ENCODE measurements around the gene MCTP2.
A peak's percentile ranks its signal among the peaks of the same experiment; 100 is the strongest.

Gene MCTP2

GRCh38 chr15:94230883-94231722 lies at the start of gene MCTP2:
TSS of gene MCTP2 (plus strand) at chr15:94231561. CDS start at chr15:94298266, 66,705 bp downstream.
- H3K27ac ChIP-seq: peak within 1 kb of the TSS; percentile 94
- peak; percentile 82 for DNase-seq (ENCODE audit: low read depth, low spot score)

GRCh38 chr15:94182883-94183282 lies 48.5 kb upstream of the MCTP2 start:
- no peak overlapping the region for H3K27ac ChIP-seq
- no peak for DNase-seq (ENCODE audit: low read depth, low spot score)

DNA sequence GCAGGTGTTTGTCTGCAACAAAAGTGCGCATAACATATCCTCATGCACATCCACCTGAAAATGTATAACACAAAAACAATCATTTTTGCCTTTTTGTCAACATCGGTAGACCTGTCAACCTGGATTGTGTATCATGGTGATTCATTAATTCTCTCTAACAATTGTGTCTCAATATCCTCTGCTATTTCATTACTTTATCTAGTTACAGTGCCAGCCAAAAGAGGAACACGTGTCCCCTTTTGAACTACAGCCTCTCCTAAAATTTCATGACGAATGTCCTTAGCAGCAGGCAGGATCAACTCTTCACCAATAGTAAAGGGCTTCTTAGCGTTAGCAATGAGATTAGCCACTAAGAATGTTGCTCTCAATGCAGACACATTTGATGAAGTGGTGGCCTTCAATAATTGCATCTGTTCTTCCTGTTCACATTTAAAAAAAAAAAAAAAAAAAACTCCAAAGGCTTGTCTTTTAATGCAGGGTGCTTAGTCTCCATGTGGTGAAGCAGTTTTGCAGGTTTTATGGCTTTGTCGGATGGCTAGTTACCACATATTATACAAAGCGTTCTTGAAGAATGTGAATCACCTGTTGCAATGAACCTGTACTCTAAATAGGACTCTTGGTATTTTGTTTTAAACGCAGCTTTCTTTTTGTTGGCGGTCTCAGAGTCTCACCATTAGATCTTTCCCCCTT lies 45.7 kb upstream of the MCTP2 start:
- H3K27ac ChIP-seq: no peak overlapping the region
- DNase-seq (ENCODE audit: low read depth, low spot score): no peak

GRCh38 chr15:94186770-94187331 lies 44.5 kb upstream of the MCTP2 start:
- no peak for DNase-seq (ENCODE audit: low read depth, low spot score)
- H3K27ac ChIP-seq: no peak overlapping the region

GRCh38 chr15:94193906-94194305 lies 37.5 kb upstream of the MCTP2 start:
- H3K27ac ChIP-seq: no peak overlapping the region
- DNase-seq (ENCODE audit: low read depth, low spot score): no peak

- H3K27ac ChIP-seq: no peak overlapping the region
- DNase-seq (ENCODE audit: low read depth, low spot score): no peak
These were observed 34.8 kb upstream of the MCTP2 start for GRCh38 chr15:94196531-94196930.

DNA sequence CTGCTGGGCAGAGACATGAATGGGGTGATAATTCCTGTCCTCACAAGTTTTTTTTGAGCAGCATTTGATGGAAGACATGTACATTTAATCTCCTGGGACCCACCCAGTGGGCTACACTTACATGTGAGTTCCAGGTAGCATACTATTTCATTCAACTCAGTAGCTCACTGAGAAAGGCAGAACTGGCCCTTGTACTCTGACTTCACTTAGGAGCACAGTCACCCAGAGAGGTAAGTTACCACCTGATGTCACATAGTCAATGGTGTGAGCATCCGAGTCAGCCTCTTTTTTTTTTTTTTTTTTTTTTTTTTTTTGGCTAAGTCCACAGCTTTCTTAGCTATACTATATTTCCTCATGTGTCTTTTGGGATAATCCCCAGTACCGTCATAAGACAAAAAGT lies 32.7 kb upstream of the MCTP2 start:
- H3K27ac ChIP-seq: no peak overlapping the region
- no peak for DNase-seq (ENCODE audit: low read depth, low spot score)

DNA sequence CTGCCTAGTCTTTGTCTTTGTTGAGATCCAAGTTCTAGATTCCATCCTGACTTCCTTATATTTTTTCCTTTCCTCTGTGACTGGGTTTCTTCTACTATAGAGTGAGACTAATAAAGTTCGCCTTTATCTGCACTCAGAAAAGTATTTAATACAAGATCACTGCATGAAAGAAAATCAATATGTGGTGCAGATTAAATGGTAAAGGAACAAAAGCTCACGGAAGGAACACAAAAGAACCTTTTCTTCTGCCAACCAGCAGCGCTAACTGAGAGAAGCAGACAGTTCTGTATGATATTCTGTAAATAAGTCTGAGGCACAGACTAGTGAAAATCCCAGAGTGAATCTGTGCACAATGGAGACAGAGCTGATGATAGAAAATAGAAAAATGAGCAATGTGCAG lies 31.6 kb upstream of the MCTP2 start:
- no peak overlapping the region for H3K27ac ChIP-seq
- no peak for DNase-seq (ENCODE audit: low read depth, low spot score)

DNA sequence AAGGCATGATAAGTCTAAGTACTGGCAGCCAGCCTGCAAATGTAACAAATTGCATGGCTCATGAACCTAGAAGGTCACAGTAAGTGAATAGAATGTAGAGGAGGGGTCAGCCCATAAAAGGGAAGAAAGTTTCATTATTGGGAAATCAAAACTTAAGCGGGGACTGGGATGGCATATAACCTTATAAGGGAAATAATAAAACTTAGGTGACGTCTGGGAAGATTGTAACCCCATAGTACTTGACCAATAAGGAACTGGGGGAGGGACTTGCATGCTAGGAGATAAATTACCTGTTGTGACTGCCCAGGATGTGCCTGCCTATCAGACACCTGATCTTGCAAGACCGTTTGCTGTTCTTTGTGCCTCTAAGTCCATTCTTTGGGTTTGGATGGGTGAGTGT lies 28.1 kb upstream of the MCTP2 start:
- H3K27ac ChIP-seq: no peak overlapping the region
- no peak for DNase-seq (ENCODE audit: low read depth, low spot score)

GRCh38 chr15:94205366-94205765 lies 26.0 kb upstream of the MCTP2 start:
- no peak for DNase-seq (ENCODE audit: low read depth, low spot score)
- H3K27ac ChIP-seq: no peak overlapping the region

DNA sequence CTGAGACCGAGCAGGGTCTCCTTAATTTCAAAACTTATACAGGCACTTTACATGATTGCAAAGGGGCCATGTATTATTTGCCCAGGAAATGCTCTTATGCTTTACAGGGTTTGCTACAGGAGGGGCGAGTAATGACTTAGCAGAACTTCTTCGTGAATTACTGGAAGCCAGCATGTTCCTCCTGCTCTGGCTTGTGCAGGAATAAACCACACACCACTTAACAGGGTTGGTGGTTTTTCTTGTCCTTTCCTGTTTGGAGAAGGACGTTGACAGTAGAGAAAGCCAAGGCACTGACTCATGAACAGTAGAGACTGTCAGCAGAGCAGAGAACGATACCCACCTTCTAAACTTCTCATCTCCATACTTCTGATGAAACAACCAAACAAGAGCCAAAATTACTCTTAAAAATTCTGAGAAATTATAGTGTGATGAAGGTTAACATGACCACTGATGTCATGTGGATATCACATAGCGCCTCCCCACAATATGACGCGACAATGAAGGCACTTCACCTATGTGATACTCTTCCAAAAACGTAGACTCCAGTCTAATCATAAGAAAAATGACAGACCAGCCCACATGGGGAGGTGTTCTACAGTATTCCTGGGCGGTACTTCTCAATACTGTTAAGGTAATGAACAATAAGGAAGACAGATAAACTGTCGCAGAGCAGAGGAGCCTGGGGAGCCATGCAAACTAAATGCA lies 24.7 kb upstream of the MCTP2 start:
- peak overlapping the region; percentile 40 for H3K27ac ChIP-seq
- peak; percentile 85 for DNase-seq (ENCODE audit: low read depth, low spot score)

GRCh38 chr15:94212291-94212690 lies 19.1 kb upstream of the MCTP2 start:
- no peak overlapping the region for H3K27ac ChIP-seq
- DNase-seq (ENCODE audit: low read depth, low spot score): no peak

- no peak overlapping the region for H3K27ac ChIP-seq
- DNase-seq (ENCODE audit: low read depth, low spot score): no peak
These were observed 5.7 kb upstream of the MCTP2 start for GRCh38 chr15:94225616-94226015.

DNA sequence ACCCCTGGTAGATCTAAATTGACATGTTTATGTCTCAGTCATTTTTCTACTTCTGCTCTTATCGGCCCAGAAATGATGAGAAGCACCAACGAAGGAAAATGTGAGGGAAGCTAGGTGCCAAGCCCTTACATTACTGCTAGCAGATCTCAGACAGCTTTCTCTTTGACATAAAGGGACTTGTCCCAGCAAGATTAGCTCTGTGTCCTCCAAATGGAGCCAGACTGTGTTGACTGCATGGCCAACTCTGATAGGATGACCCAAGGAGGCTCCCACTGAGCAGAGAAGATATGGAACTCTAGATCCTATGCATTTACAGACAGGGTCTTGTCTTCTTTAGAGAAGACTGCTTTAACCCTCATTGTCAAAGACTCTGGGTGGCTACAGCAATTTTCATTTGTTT lies 2.8 kb upstream of the MCTP2 start:
- DNase-seq (ENCODE audit: low read depth, low spot score): no peak
- H3K27ac ChIP-seq: peak overlapping the region; percentile 94

GRCh38 chr15:94229591-94230369 lies 1.6 kb upstream of the MCTP2 start:
- H3K27ac ChIP-seq: peak overlapping the region; percentile 94
- DNase-seq (ENCODE audit: low read depth, low spot score): peak; percentile 48

DNA sequence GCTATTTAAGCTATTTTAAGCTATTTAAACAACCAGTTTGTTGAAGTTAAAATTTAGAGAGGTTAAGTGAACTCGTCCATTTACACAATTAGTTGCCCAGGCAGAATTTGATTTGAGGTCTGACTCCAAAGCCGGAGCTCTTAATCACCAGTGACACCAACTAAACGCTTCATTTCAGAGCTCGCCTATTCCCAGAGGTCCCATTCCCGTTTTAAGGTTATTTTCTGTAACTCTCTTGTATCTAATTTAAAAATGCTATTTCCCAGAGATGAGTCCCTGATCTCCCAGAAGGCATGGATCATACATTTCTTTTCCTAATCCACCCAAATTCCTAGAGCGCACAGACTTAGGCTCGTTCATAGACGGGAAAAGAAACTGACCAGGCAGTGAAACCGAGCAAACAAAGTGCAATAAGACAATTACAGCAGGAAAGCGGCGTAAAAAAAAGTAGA lies 904 bp upstream of the MCTP2 start:
- H3K27ac ChIP-seq: peak overlapping the region; percentile 94
- no peak for DNase-seq (ENCODE audit: low read depth, low spot score)

DNA sequence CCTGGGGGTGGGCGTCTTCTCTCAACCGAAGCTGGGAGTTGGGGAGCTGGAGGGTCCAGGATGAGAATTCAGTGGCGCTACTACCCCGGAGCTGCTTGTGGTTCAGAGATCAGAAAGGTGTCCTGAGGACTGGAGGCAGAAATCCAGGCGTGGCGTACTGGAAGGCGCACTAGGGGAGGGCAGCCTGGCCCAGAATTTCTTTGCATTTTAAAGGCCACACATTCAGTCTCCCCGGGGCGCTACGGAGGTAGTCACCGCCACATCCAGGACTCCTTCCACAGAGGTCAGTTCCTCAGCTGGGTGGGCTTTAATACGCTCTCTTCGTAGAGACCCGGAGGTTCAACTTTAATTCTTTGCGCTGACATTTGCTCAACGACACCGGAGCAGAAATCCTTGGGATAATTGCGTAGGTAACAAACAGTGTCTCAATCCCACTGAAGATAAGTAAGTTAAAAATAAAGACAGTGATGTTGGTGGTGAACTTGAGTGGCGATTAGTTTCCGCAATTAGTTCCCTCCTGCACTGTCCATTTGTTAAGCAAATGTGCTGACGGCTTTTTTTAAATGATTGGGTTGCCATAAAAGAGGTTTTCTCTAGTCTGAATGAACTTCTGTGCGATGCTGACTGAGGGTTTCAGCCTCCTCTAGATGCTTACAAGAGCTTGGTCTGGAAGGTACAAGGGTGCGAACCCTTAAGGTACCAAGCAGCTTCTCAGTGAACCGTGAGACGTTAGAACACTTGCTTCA lies 535 bp downstream of the MCTP2 start:
- H3K27ac ChIP-seq: peak overlapping the region; percentile 94
- DNase-seq (ENCODE audit: low read depth, low spot score): no peak

GRCh38 chr15:94233441-94233840 lies 2.1 kb downstream of the MCTP2 start:
- no peak overlapping the region for H3K27ac ChIP-seq
- DNase-seq (ENCODE audit: low read depth, low spot score): no peak

- no peak for DNase-seq (ENCODE audit: low read depth, low spot score)
- H3K27ac ChIP-seq: no peak overlapping the region
These were observed 2.9 kb downstream of the MCTP2 start for GRCh38 chr15:94234300-94234699.

All from epithelial cell of prostate (primary cell).